HG02885 (cell line): ENCODE results near the gene DYNLT3.

Experiments used
- ATAC-seq: cut with Tn5 transposase; IDR thresholded peaks from one replicate; pipeline ENCODE4 v1.9.1; 2021; ENCODE audit warnings: mild to moderate bottlenecking; ENCODE audit not compliant: unreplicated experiment, poor library complexity

Gene DYNLT3, protein sequence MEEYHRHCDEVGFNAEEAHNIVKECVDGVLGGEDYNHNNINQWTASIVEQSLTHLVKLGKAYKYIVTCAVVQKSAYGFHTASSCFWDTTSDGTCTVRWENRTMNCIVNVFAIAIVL

GRCh38 chrX:37846934-37847732, at the start of gene DYNLT3:
TSS of gene DYNLT3 (minus strand) at chrX:37847571. CDS start at chrX:37847510, 61 bp downstream.
- ATAC-seq = peak; percentile 99

- ATAC-seq = no peak
Observed at GRCh38 chrX:37896511-37896890, 49.1 kb upstream of the DYNLT3 start.

- no peak for ATAC-seq
Observed at GRCh38 chrX:37895795-37896510, 48.6 kb upstream of the DYNLT3 start.

GRCh38 chrX:37894725-37895124, 47.4 kb upstream of the DYNLT3 start:
- ATAC-seq = no peak

DNA sequence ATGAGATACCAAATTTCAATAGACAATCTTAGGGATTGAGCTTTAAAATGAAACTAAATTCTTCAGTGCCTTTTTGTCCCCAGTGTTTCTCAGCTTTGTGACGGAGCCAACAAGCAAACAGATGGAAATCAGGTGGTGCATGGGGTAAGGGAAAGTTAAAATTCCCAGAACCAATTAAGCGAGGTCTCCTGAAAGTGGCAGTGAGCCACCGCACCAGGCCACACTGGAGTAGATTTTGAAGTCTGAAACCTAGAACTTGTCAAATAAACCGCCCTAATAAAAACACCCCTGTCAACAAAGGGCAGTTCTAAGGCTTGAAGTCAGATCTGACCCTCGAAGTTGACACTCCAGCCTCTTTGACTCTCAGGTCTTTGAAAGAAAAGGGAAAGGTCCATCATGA, 40.6 kb upstream of the DYNLT3 start:
- ATAC-seq = no peak

GRCh38 chrX:37887347-37887746, 40.0 kb upstream of the DYNLT3 start:
- no peak for ATAC-seq

GRCh38 chrX:37883196-37883595, 35.8 kb upstream of the DYNLT3 start:
- no peak for ATAC-seq

GRCh38 chrX:37879692-37880091, 32.3 kb upstream of the DYNLT3 start:
- no peak for ATAC-seq

DNA sequence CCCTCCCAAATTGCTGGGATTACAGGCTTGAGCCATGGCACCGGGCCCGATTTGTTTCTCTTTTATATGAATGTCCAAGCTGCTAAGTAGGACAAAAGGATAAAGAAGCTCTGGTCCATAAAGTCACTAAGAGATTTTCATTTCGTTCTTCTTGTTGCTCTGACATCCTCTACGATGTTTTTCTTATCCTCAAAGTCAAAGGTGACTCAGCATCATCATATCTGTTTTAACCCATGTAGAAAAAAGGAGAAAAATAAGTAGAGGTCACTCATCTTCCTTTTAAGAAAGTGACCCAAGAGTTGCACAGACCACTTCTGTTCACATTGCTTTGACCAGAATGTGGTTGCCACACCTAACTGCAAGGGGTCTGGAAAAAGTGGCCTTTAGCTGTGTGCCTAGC, 29.3 kb upstream of the DYNLT3 start:
- ATAC-seq = no peak

DNA sequence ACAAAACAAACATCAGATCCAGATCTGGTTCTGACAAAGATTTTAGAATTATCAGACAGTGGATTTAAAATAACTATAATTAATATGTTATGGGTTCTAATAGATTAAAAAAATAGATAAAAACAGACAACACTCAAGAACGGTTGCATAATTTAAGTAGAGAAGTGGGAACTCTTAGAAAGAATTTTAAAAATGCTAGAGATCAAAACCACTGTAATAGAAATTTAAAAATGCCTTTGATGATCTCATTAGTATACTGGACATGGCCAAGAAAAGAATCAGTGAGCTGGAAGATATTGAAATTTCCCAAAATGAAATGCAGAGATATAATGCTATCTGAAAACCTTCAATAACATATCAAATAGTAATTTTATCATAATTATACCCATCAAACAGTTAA, 28.3 kb upstream of the DYNLT3 start:
- no peak for ATAC-seq

GRCh38 chrX:37873220-37873619, 25.8 kb upstream of the DYNLT3 start:
- no peak for ATAC-seq

GRCh38 chrX:37872303-37872655, 24.9 kb upstream of the DYNLT3 start:
- ATAC-seq = no peak

GRCh38 chrX:37871626-37872302, 24.4 kb upstream of the DYNLT3 start:
- no peak for ATAC-seq

DNA sequence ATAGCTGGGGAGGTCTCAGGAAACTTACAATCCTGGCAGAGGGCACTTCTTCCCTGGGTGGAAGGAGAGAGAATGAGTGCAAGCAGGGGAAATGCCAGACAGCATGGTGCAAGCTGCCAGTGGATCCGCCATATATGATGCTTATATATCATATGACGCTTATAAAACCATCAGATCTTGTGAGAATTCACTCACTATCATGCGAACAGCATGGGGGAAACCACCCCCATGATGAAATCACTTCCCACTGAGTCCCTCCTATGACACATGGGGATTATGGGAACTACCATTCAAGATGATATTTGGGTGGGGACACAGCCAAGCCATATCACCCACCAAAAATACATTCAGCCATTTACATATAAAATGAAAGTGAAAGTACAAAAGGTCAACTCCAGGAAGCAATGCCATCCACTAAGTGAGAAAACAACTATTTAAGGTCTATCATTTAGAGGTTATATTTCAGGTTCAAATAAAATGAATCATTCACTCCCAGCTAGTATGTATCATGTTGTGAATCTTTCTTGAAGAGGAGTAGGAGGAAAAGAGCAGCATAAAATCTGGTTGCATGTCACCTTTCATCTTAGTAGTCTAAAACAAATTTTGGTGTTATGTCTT, 20.3 kb upstream of the DYNLT3 start:
- no peak for ATAC-seq

DNA sequence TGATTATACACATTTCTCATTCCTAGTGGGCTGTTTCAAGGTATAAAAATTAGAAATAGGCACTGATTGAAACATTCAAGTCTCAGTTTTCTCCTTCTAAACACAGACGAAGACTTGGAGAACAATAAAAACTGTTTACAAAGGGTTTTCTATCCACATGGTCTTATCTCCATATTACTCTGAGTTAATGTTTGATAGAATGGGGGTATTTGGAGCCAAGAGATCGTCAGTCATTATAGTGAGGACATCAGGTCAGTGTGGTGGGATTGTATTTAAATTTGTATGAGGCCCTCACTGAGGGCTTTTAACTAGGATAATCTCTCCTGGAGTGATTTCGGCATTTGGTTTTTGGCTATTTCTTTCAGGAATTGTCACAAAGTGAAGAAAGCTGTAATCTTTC, 16.4 kb upstream of the DYNLT3 start:
- no peak for ATAC-seq

DNA sequence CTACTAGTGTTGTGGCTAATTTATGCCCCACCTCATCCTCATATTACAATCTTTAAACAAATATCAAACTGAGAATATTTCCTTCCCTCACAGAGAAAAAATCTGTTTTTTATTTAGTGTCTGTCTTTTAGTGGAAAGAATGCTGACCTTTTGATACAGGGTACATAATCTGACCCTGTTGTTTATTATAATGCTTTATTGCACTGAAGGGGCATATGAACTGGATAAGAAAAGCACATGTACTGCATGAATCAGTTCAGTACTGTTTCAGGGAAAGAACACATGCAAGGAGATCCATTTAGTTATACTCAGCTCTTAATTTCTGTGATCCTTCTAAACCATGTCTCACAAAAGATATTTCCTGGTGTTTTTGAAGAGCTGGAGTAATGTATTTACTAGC, 15.5 kb upstream of the DYNLT3 start:
- no peak for ATAC-seq

- no peak for ATAC-seq
Observed at GRCh38 chrX:37860721-37861120, 13.3 kb upstream of the DYNLT3 start.

DNA sequence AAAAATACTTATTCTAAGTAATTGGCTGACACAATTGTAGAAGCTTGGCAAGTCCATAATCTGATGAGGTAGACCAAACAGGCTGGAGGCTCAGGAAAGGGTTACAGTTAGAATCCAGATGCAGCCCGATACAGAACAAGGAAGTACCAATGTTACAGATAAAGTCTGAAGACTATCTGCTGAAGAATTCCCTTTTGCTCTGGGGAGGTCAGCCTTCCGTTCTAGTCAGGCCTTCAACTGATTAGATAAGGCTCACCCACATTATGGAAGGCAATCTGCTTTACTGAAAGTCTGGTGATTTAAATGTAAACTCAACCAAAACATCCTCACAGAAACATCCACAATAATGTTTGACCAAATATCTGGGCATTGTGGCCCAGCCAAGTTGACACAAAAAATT, 7.4 kb upstream of the DYNLT3 start:
- no peak for ATAC-seq

GRCh38 chrX:37854148-37854547, 6.8 kb upstream of the DYNLT3 start:
- ATAC-seq = no peak

DNA sequence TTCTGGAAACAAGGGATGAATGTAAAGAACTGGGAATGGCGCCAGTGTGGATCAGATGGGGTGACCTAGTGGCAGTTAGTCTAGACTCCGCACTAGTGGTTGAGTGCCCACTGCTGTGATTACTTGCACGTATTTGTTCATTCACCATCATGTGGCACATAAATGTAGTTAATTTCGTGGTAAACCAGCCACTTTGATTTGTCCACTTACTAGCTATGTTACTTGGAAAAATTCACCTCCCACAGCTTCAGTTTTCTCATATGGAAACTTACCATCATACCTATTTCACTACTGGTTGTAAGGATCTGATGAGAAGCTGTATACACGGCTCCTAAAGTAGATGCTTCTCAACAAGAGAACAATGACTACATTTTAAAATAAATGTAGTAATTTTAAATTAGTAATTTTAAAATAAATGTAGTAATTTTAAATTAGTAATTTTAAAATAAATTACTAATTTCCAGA, 394 bp upstream of the DYNLT3 start:
- no peak for ATAC-seq

GRCh38 chrX:37846558-37846933, 825 bp downstream of the DYNLT3 start:
- no peak for ATAC-seq
